GM12878 (cell line): ENCODE measurements around the gene GPR87. TPM values are rescaled to one million over a fixed set of nuclear protein-coding genes. Genes with fewer than 3 reads are reported as not detected.

ENCODE experiments used
- ATAC-seq: fragments of 200-7000 bp; cut with Tn5 transposase; 3 replicates; pipeline ENCODE4 v1.9.1; 2020; ENCODE audit warnings: mild to moderate bottlenecking, moderate library complexity
- BruUV-seq: library from RNA; stranded (reverse); fragments of 400-500 nt; replicated peaks from 2 replicates; lab custom pipeline; 2021; lab: Mats Ljungman, UMichigan
- CTCF ChIA-PET: fragments of 300-600 bp; sonication (Branson Sonifier 250); formaldehyde crosslinking; extraction: SDS; loops from one replicate; lab custom pipeline; 2021; ENCODE audit warnings: inconsistent platforms; lab: Yijun Ruan, JAX
- POLR2A ChIA-PET: fragments of 350-600 bp; formaldehyde crosslinking; extraction: SDS; loops from one replicate; lab custom pipeline; 2021; ENCODE audit warnings: inconsistent platforms; lab: Charles Lee
- RAD21 ChIA-PET: fragments of 300-600 bp; sonication (Branson Sonifier 250); formaldehyde crosslinking; loops from one replicate; lab custom pipeline; 2023; ENCODE audit warnings: antibody characterized with exemption; ENCODE audit not compliant: unreplicated experiment; lab: Charles Lee
- SMC1A ChIA-PET: fragments of 300-600 bp; sonication (Branson Sonifier 250); formaldehyde crosslinking; loops from one replicate; lab custom pipeline; 2023; ENCODE audit not compliant: unreplicated experiment, uncharacterized antibody; lab: Charles Lee
- DNase-seq: peaks from one replicate; pipeline ENCODE4 v3.0.0-alpha.2; 2011; ENCODE audit warnings: low read depth, low spot score
- FAIRE-seq: peaks from 3 replicates; lab custom pipeline; 2011; peaks lifted over from hg19 to GRCh38; lab: Jason Lieb, UNC
- H2AFZ ChIP-seq: 2 replicates; pipeline ENCODE4 v1.6.0; 2011; ENCODE audit warnings: low read depth, low read length, control low read depth; ENCODE audit not compliant: control insufficient read depth
- H3K27ac ChIP-seq: 2 replicates; pipeline ENCODE4 v1.5.1; 2011; ENCODE audit warnings: control low read depth; ENCODE audit not compliant: control insufficient read depth, insufficient read depth
- H3K27me3 ChIP-seq, 2 experiments: replicated peaks in 1 of 2; 2 replicates each; pipeline versions ENCODE4 v1.6.0 to v1.6.1; 2011; ENCODE audit warnings: low read length in 1 of 2; ENCODE audit not compliant: control insufficient read depth in 2 of 2, insufficient read depth in 2 of 2
- H3K36me3 ChIP-seq, 2 experiments: 2 replicates each; pipeline ENCODE4 v1.5.1; 2011; ENCODE audit warnings: low read length in 1 of 2; ENCODE audit not compliant: control insufficient read depth in 2 of 2, insufficient read depth in 2 of 2
- H3K4me1 ChIP-seq: 2 replicates; pipeline ENCODE4 v1.6.1; 2011; ENCODE audit warnings: mild to moderate bottlenecking, low read length, moderate library complexity, mixed read lengths; ENCODE audit not compliant: control insufficient read depth, insufficient read depth
- H3K4me2 ChIP-seq: 2 replicates; pipeline ENCODE4 v1.6.0; 2011; ENCODE audit warnings: control low read depth; ENCODE audit not compliant: control insufficient read depth, insufficient read depth
- H3K4me3 ChIP-seq: fragments of 200-600 bp; sonication (generic); 2 replicates; pipeline ENCODE4 v1.5.1; 2016
- H3K79me2 ChIP-seq: 2 replicates; pipeline ENCODE4 v1.6.0; 2011; ENCODE audit warnings: low read length; ENCODE audit not compliant: control insufficient read depth, insufficient read depth
- H3K9ac ChIP-seq: 2 replicates; pipeline ENCODE4 v1.8.0; 2011; ENCODE audit warnings: low read length, control low read depth, mixed read lengths; ENCODE audit not compliant: control insufficient read depth, insufficient read depth
- H3K9me3 ChIP-seq: replicated peaks from 3 replicates; pipeline ENCODE4 v1.5.1; 2011; ENCODE audit warnings: mild to moderate bottlenecking, low read length; ENCODE audit not compliant: control insufficient read depth, insufficient read depth
- H4K20me1 ChIP-seq: 2 replicates; pipeline ENCODE4 v1.6.0; 2011; ENCODE audit not compliant: control insufficient read depth, insufficient read depth
- EP300 ChIP-seq, 2 experiments: fragments of 150-350 bp in 1 of 2; IDR thresholded peaks; 2 replicates each; pipeline ENCODE4 v1.6.1; 2011 to 2012; ENCODE audit warnings: low read depth in 2 of 2, low read length in 2 of 2, borderline replicate concordance in 1 of 2, improper control_type of control experiment in 1 of 2, inconsistent platforms in 1 of 2; ENCODE audit not compliant: control insufficient read depth in 1 of 2
- ETV6 ChIP-seq, 2 experiments: fragments of 450-650 bp in 1 of 2; IDR thresholded peaks in 1 of 2; conservative IDR thresholded peaks in 1 of 2; 2 replicates each; pipeline ENCODE4 v1.6.1; 2014; ENCODE audit warnings: antibody characterized with exemption in 1 of 2, borderline replicate concordance in 1 of 2, low read depth in 1 of 2, mild to moderate bottlenecking in 1 of 2, moderate library complexity in 1 of 2
- FOXM1 ChIP-seq: IDR thresholded peaks from 2 replicates; pipeline ENCODE4 v1.6.1; 2012; ENCODE audit warnings: low read depth, mild to moderate bottlenecking, inconsistent platforms, low read length, moderate library complexity
- HDAC6 ChIP-seq: fragments of 200-600 bp; sonication (generic); IDR thresholded peaks from one replicate; pipeline ENCODE4 v1.8.0; 2017; ENCODE audit warnings: antibody characterized with exemption; ENCODE audit not compliant: unreplicated experiment
- IKZF1 ChIP-seq: fragments of 450-650 bp; conservative IDR thresholded peaks from 2 replicates; pipeline ENCODE4 v1.6.1; 2017; ENCODE audit warnings: antibody characterized with exemption, mild to moderate bottlenecking
- KLF5 ChIP-seq: fragments of 450-650 bp; IDR thresholded peaks from 2 replicates; pipeline ENCODE4 v1.6.1; 2014; ENCODE audit warnings: mild to moderate bottlenecking; ENCODE audit not compliant: partially characterized antibody
- MEF2A ChIP-seq: IDR thresholded peaks from 2 replicates; pipeline ENCODE4 v1.6.1; 2011; ENCODE audit warnings: low read depth, mild to moderate bottlenecking, low read length, moderate library complexity; ENCODE audit not compliant: insufficient read depth
- NR2F1 ChIP-seq: fragments of 450-650 bp; conservative IDR thresholded peaks from 2 replicates; pipeline ENCODE4 v1.6.1; 2017; ENCODE audit warnings: mild to moderate bottlenecking
- PAX5 ChIP-seq: IDR thresholded peaks from 2 replicates; pipeline ENCODE4 v1.6.1; 2011; ENCODE audit warnings: low read depth, low read length, borderline replicate concordance
- POLR2A ChIP-seq: IDR thresholded peaks from 2 replicates; pipeline ENCODE4 v1.6.1; 2011; ENCODE audit warnings: low read depth, mild to moderate bottlenecking, low read length
- SMARCA5 ChIP-seq: fragments of 450-650 bp; IDR thresholded peaks from 2 replicates; pipeline ENCODE4 v1.6.1; 2017; ENCODE audit warnings: mild to moderate bottlenecking
- SUZ12 ChIP-seq: fragments of 200-600 bp; sonication (generic); IDR thresholded peaks from one replicate; pipeline ENCODE4 v1.6.1; 2018; ENCODE audit warnings: antibody characterized with exemption, mild to moderate bottlenecking; ENCODE audit not compliant: unreplicated experiment
- TCF3 ChIP-seq: IDR thresholded peaks from 2 replicates; pipeline ENCODE4 v1.6.1; 2012; ENCODE audit warnings: low read depth, mild to moderate bottlenecking, low read length, borderline replicate concordance; ENCODE audit not compliant: insufficient read depth
- WGBS: methylation state at CpG from one replicate; pipeline ENCODE4 v1.1.6; 2016; ENCODE audit warnings: low lambda C conversion rate; ENCODE audit not compliant: insufficient replicate concordance, insufficient coverage; ENCODE audit errors: missing lambda C conversion rate; 5-methylcytosine and 5-hydroxymethylcytosine counted together
- in situ Hi-C: fragments of 300-500 bp; cut with MboI; formaldehyde crosslinking; loops from 9 replicates; pipeline ENCODE4 v1.14.3; 2018; ENCODE audit warnings: mixed read lengths
- intact Hi-C: fragments of 100-400 bp; cut with micrococcal nuclease; formaldehyde crosslinking; loops from one replicate; pipeline ENCODE4 v1.14.2; 2022; ENCODE audit not compliant: unreplicated experiment
- polyA plus RNA-seq, 11 experiments: library from polyadenylated mRNA; depleted of rRNA in 4 of 11; unstranded in 6 of 11; stranded (reverse) in 5 of 11; fragments of >200 nt; fragmentation: Nextera tagmentation in 4 of 11; fragmentation: Illumina TruSeq in 1 of 11; extraction: Ambion mirVana in 4 of 11; extraction: Trizol in 1 of 11; gene quantifications; 1 replicate in 1 of 11; 2 replicates in 10 of 11; pipeline versions ENCODE4 v1.2.1 to v1.2.3, GENCODE V29; 2011 to 2016; ENCODE audit warnings: inconsistent platforms in 2 of 11, missing spikeins in 2 of 11, low read depth in 1 of 11
- total RNA-seq, 4 experiments: library from RNA; depleted of rRNA in 3 of 4; stranded (reverse); fragments of >200 nt in 3 of 4; fragmentation: Illumina TruSeq in 1 of 4; extraction: Trizol in 1 of 4; gene quantifications; 2 replicates each; pipeline versions ENCODE4 v1.2.1 to v1.2.3, GENCODE V29; 2013 to 2021
- TF ChIP-seq, protein P1 (sequence below): fragments of 450-650 bp; IDR thresholded peaks from 2 replicates; pipeline ENCODE4 v1.6.1; 2016; ENCODE audit warnings: mild to moderate bottlenecking
- TF ChIP-seq, protein P2 (sequence below): fragments of 450-650 bp; IDR thresholded peaks from 2 replicates; pipeline ENCODE4 v1.6.1; 2017; ENCODE audit warnings: antibody characterized with exemption, mild to moderate bottlenecking, moderate library complexity
- TF ChIP-seq, protein P3 (sequence below): fragments of 450-650 bp; IDR thresholded peaks from 2 replicates; pipeline ENCODE4 v1.6.1; 2017; ENCODE audit warnings: borderline replicate concordance
- TF ChIP-seq, protein P4 (sequence below): IDR thresholded peaks from 2 replicates; pipeline ENCODE4 v1.6.1; 2011; ENCODE audit warnings: mild to moderate bottlenecking, low read depth, low read length, moderate library complexity; ENCODE audit not compliant: insufficient replicate concordance

Gene GPR87
- total and polyA plus RNA-seq, 10 of the 15 experiments (the other 5 are each of a cell fraction or from before 2014, with no cell fraction given), result 0.06 to 0.27 (median 0.16) TPM; not detected in 5

DNA sequence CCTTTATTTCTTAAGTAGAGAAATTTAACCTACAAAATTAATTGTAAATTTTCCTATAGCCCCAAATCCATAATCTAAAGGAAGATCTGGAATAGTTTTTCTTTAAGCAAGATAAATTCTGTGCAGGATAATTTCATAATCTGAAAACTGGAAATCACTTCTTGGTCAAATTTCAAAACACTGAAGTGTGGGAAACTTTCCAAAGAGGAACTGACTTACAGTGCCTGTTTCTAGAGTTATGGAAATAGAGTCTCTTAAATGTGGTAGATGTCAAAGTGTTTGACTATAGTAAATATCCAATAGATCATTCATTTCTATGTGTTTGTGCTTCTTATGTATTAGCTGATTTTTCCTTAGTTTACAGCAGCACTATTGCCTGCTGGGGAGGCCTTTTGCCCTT is 14.3 kb upstream of the GPR87 start (continued):
- no peak for TF ChIP-seq TCF3
- TF ChIP-seq KLF5, result no peak
- TF ChIP-seq MEF2A, result no peak
- no peak for TF ChIP-seq HDAC6

- ChIA-PET RAD21 (no interaction called here), SMC1A (no interaction called here), POLR2A (no interaction called here), CTCF (interaction anchor here (0.9 to 2.4 kb wide), 2 partner anchors 103 to 509 kb away, joined by 3 to 8 read pairs; no protein-coding TSS in a partner anchor)
- Histone ChIP-seq H3K4me2 (no peak overlapping the region), H3K9ac (no peak overlapping the region), H3K79me2 (no peaks in the 10 kb centered on the region), H3K27me3 (0 out of 4 replicates have a peak, but pooled peaks cover 0 to 3% of the 10 kb centered on the region in 2 experiments), H3K4me3 (no peak overlapping the region), H4K20me1 (no peaks in the 10 kb centered on the region), H3K9me3 (no peaks in the 10 kb centered on the region), H2AFZ (no peak overlapping the region), H3K4me1 (no peaks in the 10 kb centered on the region), H3K36me3 (no peaks in the 10 kb centered on the region), H3K27ac (no peak overlapping the region)
- 19% methylated on average over 4 of the region's 4 CpGs for WGBS
- in situ Hi-C loops, result no loop called here
- no peak for DNase-seq
- intact Hi-C loops, result no loop called here
- BruUV-seq, result no TSS peak
- FAIRE-seq, result no peak
- ATAC-seq, result no peak
- TF ChIP-seq PAX5, result no peak
- TF ChIP-seq ETV6 (conservative IDR thresholded peaks at IDR 0.05 in 1 of 2, IDR thresholded peaks at IDR 0.05 in 1 of 2; ENCODE audit: borderline replicate concordance in 1 of 2, low read depth in 1 of 2), result no peak
- TF ChIP-seq, protein P1, sequence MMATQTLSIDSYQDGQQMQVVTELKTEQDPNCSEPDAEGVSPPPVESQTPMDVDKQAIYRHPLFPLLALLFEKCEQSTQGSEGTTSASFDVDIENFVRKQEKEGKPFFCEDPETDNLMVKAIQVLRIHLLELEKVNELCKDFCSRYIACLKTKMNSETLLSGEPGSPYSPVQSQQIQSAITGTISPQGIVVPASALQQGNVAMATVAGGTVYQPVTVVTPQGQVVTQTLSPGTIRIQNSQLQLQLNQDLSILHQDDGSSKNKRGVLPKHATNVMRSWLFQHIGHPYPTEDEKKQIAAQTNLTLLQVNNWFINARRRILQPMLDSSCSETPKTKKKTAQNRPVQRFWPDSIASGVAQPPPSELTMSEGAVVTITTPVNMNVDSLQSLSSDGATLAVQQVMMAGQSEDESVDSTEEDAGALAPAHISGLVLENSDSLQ, result no peak
- no peak for TF ChIP-seq POLR2A
- no peak for TF ChIP-seq SUZ12
- no peak for TF ChIP-seq FOXM1
- TF ChIP-seq, protein P2, sequence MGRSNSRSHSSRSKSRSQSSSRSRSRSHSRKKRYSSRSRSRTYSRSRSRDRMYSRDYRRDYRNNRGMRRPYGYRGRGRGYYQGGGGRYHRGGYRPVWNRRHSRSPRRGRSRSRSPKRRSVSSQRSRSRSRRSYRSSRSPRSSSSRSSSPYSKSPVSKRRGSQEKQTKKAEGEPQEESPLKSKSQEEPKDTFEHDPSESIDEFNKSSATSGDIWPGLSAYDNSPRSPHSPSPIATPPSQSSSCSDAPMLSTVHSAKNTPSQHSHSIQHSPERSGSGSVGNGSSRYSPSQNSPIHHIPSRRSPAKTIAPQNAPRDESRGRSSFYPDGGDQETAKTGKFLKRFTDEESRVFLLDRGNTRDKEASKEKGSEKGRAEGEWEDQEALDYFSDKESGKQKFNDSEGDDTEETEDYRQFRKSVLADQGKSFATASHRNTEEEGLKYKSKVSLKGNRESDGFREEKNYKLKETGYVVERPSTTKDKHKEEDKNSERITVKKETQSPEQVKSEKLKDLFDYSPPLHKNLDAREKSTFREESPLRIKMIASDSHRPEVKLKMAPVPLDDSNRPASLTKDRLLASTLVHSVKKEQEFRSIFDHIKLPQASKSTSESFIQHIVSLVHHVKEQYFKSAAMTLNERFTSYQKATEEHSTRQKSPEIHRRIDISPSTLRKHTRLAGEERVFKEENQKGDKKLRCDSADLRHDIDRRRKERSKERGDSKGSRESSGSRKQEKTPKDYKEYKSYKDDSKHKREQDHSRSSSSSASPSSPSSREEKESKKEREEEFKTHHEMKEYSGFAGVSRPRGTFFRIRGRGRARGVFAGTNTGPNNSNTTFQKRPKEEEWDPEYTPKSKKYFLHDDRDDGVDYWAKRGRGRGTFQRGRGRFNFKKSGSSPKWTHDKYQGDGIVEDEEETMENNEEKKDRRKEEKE, result no peak
- no peak for TF ChIP-seq IKZF1
- TF ChIP-seq EP300 (IDR thresholded peaks at IDR 0.05; ENCODE audit: borderline replicate concordance in 1 of 2, control insufficient read depth in 1 of 2, low read depth in 2 of 2, low read length in 2 of 2), result no peak
- no peak for TF ChIP-seq SMARCA5
- no peak for TF ChIP-seq KLF5
- TF ChIP-seq, protein P3, sequence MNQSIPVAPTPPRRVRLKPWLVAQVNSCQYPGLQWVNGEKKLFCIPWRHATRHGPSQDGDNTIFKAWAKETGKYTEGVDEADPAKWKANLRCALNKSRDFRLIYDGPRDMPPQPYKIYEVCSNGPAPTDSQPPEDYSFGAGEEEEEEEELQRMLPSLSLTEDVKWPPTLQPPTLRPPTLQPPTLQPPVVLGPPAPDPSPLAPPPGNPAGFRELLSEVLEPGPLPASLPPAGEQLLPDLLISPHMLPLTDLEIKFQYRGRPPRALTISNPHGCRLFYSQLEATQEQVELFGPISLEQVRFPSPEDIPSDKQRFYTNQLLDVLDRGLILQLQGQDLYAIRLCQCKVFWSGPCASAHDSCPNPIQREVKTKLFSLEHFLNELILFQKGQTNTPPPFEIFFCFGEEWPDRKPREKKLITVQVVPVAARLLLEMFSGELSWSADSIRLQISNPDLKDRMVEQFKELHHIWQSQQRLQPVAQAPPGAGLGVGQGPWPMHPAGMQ, result no peak
- TF ChIP-seq NR2F1, result no peak
- TF ChIP-seq, protein P4, sequence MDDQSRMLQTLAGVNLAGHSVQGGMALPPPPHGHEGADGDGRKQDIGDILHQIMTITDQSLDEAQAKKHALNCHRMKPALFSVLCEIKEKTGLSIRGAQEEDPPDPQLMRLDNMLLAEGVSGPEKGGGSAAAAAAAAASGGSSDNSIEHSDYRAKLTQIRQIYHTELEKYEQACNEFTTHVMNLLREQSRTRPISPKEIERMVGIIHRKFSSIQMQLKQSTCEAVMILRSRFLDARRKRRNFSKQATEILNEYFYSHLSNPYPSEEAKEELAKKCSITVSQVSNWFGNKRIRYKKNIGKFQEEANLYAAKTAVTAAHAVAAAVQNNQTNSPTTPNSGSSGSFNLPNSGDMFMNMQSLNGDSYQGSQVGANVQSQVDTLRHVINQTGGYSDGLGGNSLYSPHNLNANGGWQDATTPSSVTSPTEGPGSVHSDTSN, result no peak
Measured at GRCh38 chr3:151330379-151330778, 13.8 kb upstream of the GPR87 start.
